H1 (cell line): ENCODE measurements around the gene INHA. TPM values are rescaled to one million over a fixed set of nuclear protein-coding genes. Genes with fewer than 3 reads are reported as not detected.

Experiments
- CTCF ChIA-PET: fragments of 300-600 bp; sonication (Branson Sonifier 250); formaldehyde crosslinking; loops from one replicate; lab custom pipeline; 2021; ENCODE audit not compliant: partially characterized antibody; lab: Charles Lee
- POLR2A ChIA-PET: fragments of 300-600 bp; sonication (Branson Sonifier 250); formaldehyde crosslinking; loops from one replicate; lab custom pipeline; 2021; ENCODE audit warnings: inconsistent platforms; ENCODE audit not compliant: partially characterized antibody; lab: Charles Lee
- DNase-seq, 2 experiments: peaks; one replicate each; pipeline versions ENCODE4 v3.0.0 to v3.0.0-alpha.2; 2010 to 2022; ENCODE audit warnings: low spot score in 2 of 2, low read depth in 1 of 2, mixed read lengths in 1 of 2
- FAIRE-seq: peaks from 2 replicates; lab custom pipeline; 2011; peaks lifted over from hg19 to GRCh38; lab: Jason Lieb, UNC
- H2AFZ ChIP-seq: 2 replicates; pipeline ENCODE4 v1.8.1; 2012; ENCODE audit warnings: low read length, inconsistent platforms
- H2AK5ac ChIP-seq: 2 replicates; pipeline ENCODE4 v1.6.1; 2013; ENCODE audit warnings: low read depth, low read length
- H2BK120ac ChIP-seq: replicated peaks from 2 replicates; pipeline ENCODE3; 2013; ENCODE audit warnings: low read depth, low read length, inconsistent platforms
- H2BK12ac ChIP-seq: 2 replicates; pipeline ENCODE4 v1.6.1; 2013; ENCODE audit warnings: low read depth, low read length
- H2BK15ac ChIP-seq: 2 replicates; pipeline ENCODE4 v1.6.1; 2013; ENCODE audit warnings: low read length
- H2BK20ac ChIP-seq: 2 replicates; pipeline ENCODE4 v1.6.1; 2013; ENCODE audit warnings: low read length
- H2BK5ac ChIP-seq: 2 replicates; pipeline ENCODE4 v1.6.1; 2013; ENCODE audit warnings: low read depth, low read length
- H3K14ac ChIP-seq: 2 replicates; pipeline ENCODE4 v1.6.1; 2013; ENCODE audit warnings: inconsistent platforms; ENCODE audit not compliant: insufficient read length
- H3K18ac ChIP-seq: 2 replicates; pipeline ENCODE4 v1.6.1; 2013; ENCODE audit warnings: low read length; ENCODE audit errors: extremely low read depth
- H3K23ac ChIP-seq: 2 replicates; pipeline ENCODE4 v1.6.1; 2013; ENCODE audit warnings: inconsistent platforms; ENCODE audit not compliant: insufficient read length
- H3K23me2 ChIP-seq: 2 replicates; pipeline ENCODE4 v1.6.1; 2013; ENCODE audit warnings: low read depth, low read length
- H3K27ac ChIP-seq: 2 replicates; pipeline ENCODE4 v1.6.1; 2011; ENCODE audit warnings: low read depth, low read length, inconsistent platforms
- H3K27me3 ChIP-seq, 4 experiments: replicated peaks in 1 of 4; 1 replicate in 1 of 4; 2 replicates in 3 of 4; pipeline versions ENCODE4 v1.6.1 to v1.8.1; 2011 to 2013; ENCODE audit warnings: low read length in 3 of 4, mild to moderate bottlenecking in 3 of 4, inconsistent platforms in 2 of 4, mixed read lengths in 2 of 4, moderate library complexity in 1 of 4; ENCODE audit not compliant: control insufficient read depth in 3 of 4, insufficient read depth in 3 of 4; ENCODE audit errors: extremely low read depth in 1 of 4
- H3K36me3 ChIP-seq, 4 experiments: 2 replicates each; pipeline versions ENCODE4 v1.6.1 to v1.8.1; 2011 to 2013; ENCODE audit warnings: mild to moderate bottlenecking in 4 of 4, low read length in 3 of 4, moderate library complexity in 2 of 4, control low read depth in 1 of 4, inconsistent platforms in 1 of 4; ENCODE audit not compliant: insufficient read depth in 4 of 4, control insufficient read depth in 2 of 4
- H3K4ac ChIP-seq: replicated peaks from 2 replicates; pipeline ENCODE3; 2013; ENCODE audit warnings: low read length, low read depth, mixed read lengths, inconsistent platforms; ENCODE audit not compliant: insufficient read length
- H3K4me1 ChIP-seq, 4 experiments: replicated peaks in 1 of 4; 1 replicate in 1 of 4; 2 replicates in 3 of 4; pipeline versions ENCODE4 v1.6.1 to v1.8.1; 2011 to 2013; ENCODE audit warnings: low read length in 3 of 4, inconsistent platforms in 2 of 4, mixed read lengths in 1 of 4; ENCODE audit not compliant: insufficient read depth in 4 of 4, control insufficient read depth in 3 of 4
- H3K4me2 ChIP-seq, 2 experiments: 2 replicates each; pipeline versions ENCODE4 v1.6.1 to v1.8.1; 2011 to 2013; ENCODE audit warnings: low read depth in 2 of 2, low read length in 2 of 2, control low read depth in 1 of 2, inconsistent platforms in 1 of 2, mild to moderate bottlenecking in 1 of 2; ENCODE audit not compliant: insufficient read depth in 1 of 2
- H3K4me3 ChIP-seq, 4 experiments: fragments of 200-600, 300-600 bp in 1 of 4; sonication (generic), shearing (Covaris generic), sonication (Bioruptor Twin) in 1 of 4; 2 replicates each; pipeline versions ENCODE4 v1.5.1 to v1.8.1; 2011 to 2016; ENCODE audit warnings: low read length in 4 of 4, low read depth in 3 of 4, control low read depth in 2 of 4, inconsistent platforms in 2 of 4, mild to moderate bottlenecking in 2 of 4, mixed read lengths in 1 of 4, moderate library complexity in 1 of 4; ENCODE audit not compliant: insufficient read depth in 2 of 4; ENCODE audit errors: extremely low read depth in 1 of 4
- H3K56ac ChIP-seq: replicated peaks from 2 replicates; pipeline ENCODE3; 2013; ENCODE audit warnings: low read depth, mild to moderate bottlenecking, mixed read lengths, low read length, inconsistent platforms; ENCODE audit not compliant: insufficient read length
- H3K79me1 ChIP-seq: 2 replicates; pipeline ENCODE4 v1.6.1; 2013; ENCODE audit warnings: low read depth, low read length, control low read depth
- H3K79me2 ChIP-seq, 2 experiments: 2 replicates each; pipeline versions ENCODE4 v1.6.1 to v1.8.1; 2012 to 2013; ENCODE audit warnings: low read length in 2 of 2, mild to moderate bottlenecking in 2 of 2, inconsistent platforms in 1 of 2; ENCODE audit not compliant: insufficient read depth in 2 of 2, control insufficient read depth in 1 of 2
- H3K9ac ChIP-seq, 4 experiments: replicated peaks in 1 of 4; 1 replicate in 1 of 4; 2 replicates in 3 of 4; pipeline versions ENCODE4 v1.6.1 to v1.8.1; 2011 to 2013; ENCODE audit warnings: low read depth in 3 of 4, low read length in 3 of 4, control low read depth in 2 of 4, mild to moderate bottlenecking in 2 of 4, moderate library complexity in 2 of 4, inconsistent platforms in 1 of 4; ENCODE audit errors: extremely low read depth in 1 of 4
- H3K9me3 ChIP-seq, 2 experiments: 2 replicates each; pipeline versions ENCODE4 v1.6.1 to v1.8.1; 2012 to 2013; ENCODE audit warnings: mild to moderate bottlenecking in 2 of 2, moderate library complexity in 2 of 2, control low read depth in 1 of 2, inconsistent platforms in 1 of 2, low read depth in 1 of 2, low read length in 1 of 2, mixed read lengths in 1 of 2; ENCODE audit not compliant: insufficient read depth in 2 of 2
- H4K20me1 ChIP-seq, 2 experiments: replicated peaks in 1 of 2; 2 replicates each; pipeline versions ENCODE3 to v1.8.1; 2011 to 2013; ENCODE audit warnings: inconsistent platforms in 2 of 2, low read length in 2 of 2, mild to moderate bottlenecking in 1 of 2; ENCODE audit not compliant: insufficient read depth in 2 of 2, control insufficient read depth in 1 of 2
- H4K5ac ChIP-seq: 2 replicates; pipeline ENCODE4 v1.6.1; 2013; ENCODE audit warnings: low read length, low read depth, mixed read lengths, inconsistent platforms; ENCODE audit not compliant: insufficient read length
- H4K8ac ChIP-seq: 2 replicates; pipeline ENCODE4 v1.8.0; 2013; ENCODE audit warnings: mild to moderate bottlenecking, moderate library complexity, low read length, inconsistent platforms; ENCODE audit not compliant: insufficient read depth; ENCODE audit errors: extremely low read depth
- H4K91ac ChIP-seq: replicated peaks from 2 replicates; pipeline ENCODE3; 2013; ENCODE audit warnings: low read length, mixed read lengths, inconsistent platforms; ENCODE audit not compliant: insufficient read length
- CBX5 ChIP-seq: fragments of 300-800, 300-1000 bp; sonication (generic); IDR thresholded peaks from 2 replicates; pipeline ENCODE4 v1.7.1; 2016; ENCODE audit warnings: antibody characterized with exemption, low read length, low read depth
- CHD2 ChIP-seq: IDR thresholded peaks from 2 replicates; pipeline ENCODE4 v1.6.1; 2012; ENCODE audit warnings: low read length, improper control_type of control experiment
- CTBP2 ChIP-seq: IDR thresholded peaks from 2 replicates; pipeline ENCODE4 v1.7.0; 2011; ENCODE audit warnings: borderline replicate concordance, mild to moderate bottlenecking, moderate library complexity, mixed read lengths, low read length; ENCODE audit not compliant: insufficient read depth, insufficient read length
- HDAC2 ChIP-seq, 2 experiments: fragments of 300-600 bp in 1 of 2; sonication (generic) in 1 of 2; IDR thresholded peaks; 2 replicates each; pipeline ENCODE4 v1.6.1; 2011 to 2012; ENCODE audit warnings: low read depth in 2 of 2, low read length in 2 of 2, mild to moderate bottlenecking in 2 of 2, moderate library complexity in 2 of 2, borderline replicate concordance in 1 of 2, inconsistent platforms in 1 of 2
- HDAC6 ChIP-seq: IDR thresholded peaks from one replicate; pipeline ENCODE4 v1.7.1; 2012; ENCODE audit warnings: low read depth, mild to moderate bottlenecking, inconsistent platforms, low read length, moderate library complexity
- KDM4A ChIP-seq: IDR thresholded peaks from one replicate; pipeline ENCODE4 v1.7.1; 2012; ENCODE audit warnings: low read depth, mild to moderate bottlenecking, moderate library complexity, low read length, inconsistent platforms; ENCODE audit not compliant: severe bottlenecking
- MAFK ChIP-seq: IDR thresholded peaks from 2 replicates; pipeline ENCODE4 v1.6.1; 2012; ENCODE audit warnings: low read depth, mild to moderate bottlenecking, improper control_type of control experiment, low read length
- POLR2AphosphoS5 ChIP-seq: IDR thresholded peaks from 2 replicates; pipeline ENCODE4 v1.6.1; 2011; ENCODE audit warnings: low read depth, low read length
- SIN3A ChIP-seq, 2 experiments: IDR thresholded peaks in 1 of 2; conservative IDR thresholded peaks in 1 of 2; 2 replicates each; pipeline ENCODE4 v1.6.1; 2011 to 2012; ENCODE audit warnings: low read length in 2 of 2, improper control_type of control experiment in 1 of 2, low read depth in 1 of 2, mild to moderate bottlenecking in 1 of 2
- WGBS, 2 experiments: shearing (Covaris generic) in 1 of 2; methylation state at CpG; one replicate each; pipeline versions ENCODE4 v1.1.6 to v1.1.7; 2013 to 2015; ENCODE audit warnings: low lambda C conversion rate in 2 of 2, mixed read lengths in 2 of 2, inconsistent platforms in 1 of 2, low coverage in 1 of 2, missing lambda C conversion rate in 1 of 2; ENCODE audit not compliant: insufficient replicate concordance in 2 of 2, insufficient coverage in 1 of 2, insufficient read length in 1 of 2; ENCODE audit errors: extremely low coverage in 1 of 2, missing lambda C conversion rate in 1 of 2; 5-methylcytosine and 5-hydroxymethylcytosine counted together
- polyA plus RNA-seq, 7 experiments: library from polyadenylated mRNA; depleted of rRNA in 3 of 7; stranded (reverse) in 5 of 7; unstranded in 2 of 7; fragments of >200 nt in 5 of 7; fragments of 200-250 nt in 2 of 7; gene quantifications; 1 replicate in 5 of 7; 2 replicates in 1 of 7; 4 replicates in 1 of 7; pipeline versions ENCODE4 v1.2.1 to v1.2.3, GENCODE V29; 2011 to 2013; ENCODE audit warnings: missing spikeins in 2 of 7, mixed read lengths in 2 of 7
- total RNA-seq: library from RNA; stranded (reverse); fragmentation: NEBNext Ultra II Directional; extraction: Animal tissue kit (Norgen Biotek cat#: 25700); gene quantifications from 2 replicates; pipeline ENCODE4 v1.2.1, GENCODE V29; 2021
- TF ChIP-seq, protein P1 (sequence below): IDR thresholded peaks from 2 replicates; pipeline ENCODE4 v1.6.1; 2012; ENCODE audit warnings: inconsistent platforms

Gene INHA
- total and polyA plus RNA-seq, 2 of the 8 experiments (the other 6 are each of a cell fraction or from before 2014, with no cell fraction given), result 0.65 to 2.7 TPM

DNA sequence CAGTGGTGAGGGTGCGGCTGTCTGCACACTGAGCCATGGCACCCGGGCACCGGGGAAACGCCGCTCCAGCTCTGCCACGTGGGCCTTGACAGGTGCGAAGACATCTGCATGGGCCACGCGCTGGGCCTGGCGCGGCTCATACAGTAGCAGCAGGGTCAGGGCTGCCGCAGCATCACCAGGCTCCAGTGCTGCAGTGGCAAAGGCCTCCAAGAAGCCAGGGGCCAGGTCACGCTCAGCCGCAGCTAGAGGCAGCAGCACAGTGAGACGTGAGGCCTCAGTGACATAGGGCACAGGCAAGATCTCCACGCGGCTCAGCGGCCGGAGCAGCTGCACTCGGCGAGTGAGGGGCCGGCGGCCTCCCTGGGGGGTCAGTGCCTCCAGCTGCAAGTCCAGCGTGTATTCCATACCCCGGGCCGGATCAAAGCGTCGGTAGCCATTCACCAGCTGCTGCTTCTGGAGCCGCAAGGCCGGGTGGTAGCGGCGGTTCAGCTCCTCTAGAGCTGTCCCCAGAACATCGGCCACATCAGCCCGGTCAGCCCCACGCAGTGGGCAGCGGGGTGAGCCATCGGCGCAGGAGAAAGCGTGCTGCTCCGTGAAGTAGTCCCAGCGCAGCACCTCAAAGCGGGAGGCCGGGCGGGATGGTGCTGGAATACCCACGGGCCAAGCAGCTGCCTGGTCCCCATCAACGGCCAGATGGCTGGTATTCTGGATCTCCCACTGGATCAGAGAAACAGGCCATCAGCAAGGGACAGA lies 32.0 kb upstream of the INHA start:
- H2AFZ ChIP-seq, result no peak overlapping the region
- H3K36me3 ChIP-seq, result peaks cover 4 to 22% (median 12%) of the 10 kb centered on the region in 4 experiments; a peak in 6 of 8 replicates
- CTCF ChIA-PET, result interaction anchor here (0.6 to 113.1 kb wide), 27 partner anchors 9 to 254 kb away, joined by 3 to 7248 read pairs (median 11); partner anchors contain the start of genes ASIC4, DES, GMPPA and INHA
- POLR2A ChIA-PET, result interaction anchor here (1.3 to 5.4 kb wide), 6 partner anchors 12 to 57 kb away, joined by 3 to 23 read pairs (median 7); partner anchors contain the start of genes INHA, OBSL1 and STK11IP
- peaks cover 0 to 3% (median 0%) of the 10 kb centered on the region in 4 experiments; a peak in 2 of 7 replicates for H3K27me3 ChIP-seq
- H3K18ac ChIP-seq, result no peak overlapping the region
- peaks cover 0 to 6% of the 10 kb centered on the region in 2 experiments; a peak in 1 of 4 replicates for H3K79me2 ChIP-seq
- H2BK5ac ChIP-seq, result no peak overlapping the region
- H3K27ac ChIP-seq, result no peak overlapping the region
- H4K91ac ChIP-seq, result no peak overlapping the region
- H3K9me3 ChIP-seq, result no peaks in the 10 kb centered on the region
- no peak overlapping the region for H4K5ac ChIP-seq
- H3K23ac ChIP-seq, result no peak overlapping the region
- H3K4me1 ChIP-seq, result peaks cover 5 to 28% (median 19%) of the 10 kb centered on the region in 4 experiments
- peaks cover 14% of the 10 kb centered on the region; the same call in 1 of the 2 replicates for H3K23me2 ChIP-seq
- WGBS, 2 experiments, result 93% methylated on average over 44 of the region's 46 CpGs; no CpG with 5 or more reads in 1 of the 2 experiments
- no peak overlapping the region for H3K14ac ChIP-seq
- H3K79me1 ChIP-seq, result peaks cover 4% of the 10 kb centered on the region; the same call in 1 of the 2 replicates
- no peak overlapping the region for H2BK15ac ChIP-seq
- H3K4ac ChIP-seq, result no peak overlapping the region
- no peak overlapping the region for H3K56ac ChIP-seq
- no peak overlapping the region for H2BK12ac ChIP-seq
- DNase-seq, result no peak
- no peak overlapping the region for H3K4me2 ChIP-seq
- H2AK5ac ChIP-seq, result no peak overlapping the region
- no peak overlapping the region for H3K4me3 ChIP-seq
- no peak overlapping the region for H2BK120ac ChIP-seq
- no peak overlapping the region for H2BK20ac ChIP-seq
- no peak overlapping the region for H3K9ac ChIP-seq
- H4K20me1 ChIP-seq, result peaks cover 11 to 15% of the 10 kb centered on the region in 2 experiments
- FAIRE-seq, result no peak
- H4K8ac ChIP-seq, result no peak overlapping the region
- TF ChIP-seq KDM4A, result no peak
- no peak for TF ChIP-seq POLR2AphosphoS5
- TF ChIP-seq HDAC6, result no peak
- TF ChIP-seq, protein P1, sequence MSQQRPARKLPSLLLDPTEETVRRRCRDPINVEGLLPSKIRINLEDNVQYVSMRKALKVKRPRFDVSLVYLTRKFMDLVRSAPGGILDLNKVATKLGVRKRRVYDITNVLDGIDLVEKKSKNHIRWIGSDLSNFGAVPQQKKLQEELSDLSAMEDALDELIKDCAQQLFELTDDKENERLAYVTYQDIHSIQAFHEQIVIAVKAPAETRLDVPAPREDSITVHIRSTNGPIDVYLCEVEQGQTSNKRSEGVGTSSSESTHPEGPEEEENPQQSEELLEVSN, result no peak
- no peak for TF ChIP-seq MAFK
- no peak for TF ChIP-seq CBX5
- TF ChIP-seq HDAC2 (IDR thresholded peaks at IDR 0.05; ENCODE audit: borderline replicate concordance in 1 of 2, low read depth in 2 of 2, low read length in 2 of 2), result no peak
- no peak for TF ChIP-seq SIN3A (conservative IDR thresholded peaks at IDR 0.05 in 1 of 2, IDR thresholded peaks at IDR 0.05 in 1 of 2; ENCODE audit: low read depth in 1 of 2, low read length in 2 of 2)
- TF ChIP-seq CTBP2, result no peak
- TF ChIP-seq CHD2, result no peak
